DMS53 (cell line): ENCODE measurements around the gene NLGN2.
A peak's percentile ranks its signal among the peaks of the same experiment; 100 is the strongest.

Source experiments
- DNase-seq: peaks from one replicate; lab custom pipeline; 2025; lab: John Stamatoyannopoulos, UW

NLGN2 gene

GRCh38 chr17:7414837-7415236, 7.2 kb downstream of the NLGN2 start:
- no peak for DNase-seq

DNA sequence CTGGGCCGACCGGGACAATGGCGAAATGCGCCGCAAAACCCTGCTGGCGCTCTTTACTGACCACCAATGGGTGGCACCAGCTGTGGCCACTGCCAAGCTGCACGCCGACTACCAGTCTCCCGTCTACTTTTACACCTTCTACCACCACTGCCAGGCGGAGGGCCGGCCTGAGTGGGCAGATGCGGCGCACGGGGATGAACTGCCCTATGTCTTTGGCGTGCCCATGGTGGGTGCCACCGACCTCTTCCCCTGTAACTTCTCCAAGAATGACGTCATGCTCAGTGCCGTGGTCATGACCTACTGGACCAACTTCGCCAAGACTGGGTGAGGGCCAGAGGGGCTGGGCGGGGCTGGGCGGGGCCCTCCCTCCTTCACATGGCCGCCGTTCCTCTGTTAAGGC, 8.1 kb downstream of the NLGN2 start:
- no peak for DNase-seq

DNA sequence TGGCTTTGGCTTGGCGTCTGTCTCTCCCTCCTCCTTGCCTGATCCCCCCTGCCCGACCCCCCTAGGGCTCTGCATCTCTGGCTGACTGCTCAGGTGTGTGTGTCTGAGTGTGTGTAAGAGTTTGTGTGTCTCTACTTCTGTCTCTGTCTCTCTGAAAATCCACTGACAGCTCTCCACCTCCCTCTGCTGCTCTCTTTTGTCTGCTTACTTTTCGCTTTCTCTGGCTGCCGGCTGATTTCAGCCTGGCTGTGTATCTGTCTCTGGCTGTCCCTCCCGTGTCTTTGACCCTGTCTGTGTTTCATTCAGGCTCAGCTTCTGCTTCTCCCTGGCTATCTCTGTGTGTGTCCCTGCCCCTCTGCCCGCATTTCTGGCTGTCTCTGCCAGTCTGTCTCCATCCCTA, 8.7 kb downstream of the NLGN2 start:
- DNase-seq = no peak

DNA sequence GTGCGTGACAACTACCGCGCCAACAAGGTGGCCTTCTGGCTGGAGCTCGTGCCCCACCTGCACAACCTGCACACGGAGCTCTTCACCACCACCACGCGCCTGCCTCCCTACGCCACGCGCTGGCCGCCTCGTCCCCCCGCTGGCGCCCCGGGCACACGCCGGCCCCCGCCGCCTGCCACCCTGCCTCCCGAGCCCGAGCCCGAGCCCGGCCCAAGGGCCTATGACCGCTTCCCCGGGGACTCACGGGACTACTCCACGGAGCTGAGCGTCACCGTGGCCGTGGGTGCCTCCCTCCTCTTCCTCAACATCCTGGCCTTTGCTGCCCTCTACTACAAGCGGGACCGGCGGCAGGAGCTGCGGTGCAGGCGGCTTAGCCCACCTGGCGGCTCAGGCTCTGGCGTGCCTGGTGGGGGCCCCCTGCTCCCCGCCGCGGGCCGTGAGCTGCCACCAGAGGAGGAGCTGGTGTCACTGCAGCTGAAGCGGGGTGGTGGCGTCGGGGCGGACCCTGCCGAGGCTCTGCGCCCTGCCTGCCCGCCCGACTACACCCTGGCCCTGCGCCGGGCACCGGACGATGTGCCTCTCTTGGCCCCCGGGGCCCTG, 9.5 kb downstream of the NLGN2 start:
- no peak for DNase-seq

GRCh38 chr17:7418472-7419152, 11.0 kb downstream of the NLGN2 start:
- DNase-seq = no peak

- no peak for DNase-seq
These were observed 12.4 kb downstream of the NLGN2 start, which contains the start of gene SPEM1 for GRCh38 chr17:7419819-7420610. Gene SPEM1 (plus strand): TSS chr17:7420324. CDS start chr17:7420385, 61 bp downstream.

GRCh38 chr17:7421186-7421585, 13.5 kb downstream of the NLGN2 start:
- no peak for DNase-seq

DNA sequence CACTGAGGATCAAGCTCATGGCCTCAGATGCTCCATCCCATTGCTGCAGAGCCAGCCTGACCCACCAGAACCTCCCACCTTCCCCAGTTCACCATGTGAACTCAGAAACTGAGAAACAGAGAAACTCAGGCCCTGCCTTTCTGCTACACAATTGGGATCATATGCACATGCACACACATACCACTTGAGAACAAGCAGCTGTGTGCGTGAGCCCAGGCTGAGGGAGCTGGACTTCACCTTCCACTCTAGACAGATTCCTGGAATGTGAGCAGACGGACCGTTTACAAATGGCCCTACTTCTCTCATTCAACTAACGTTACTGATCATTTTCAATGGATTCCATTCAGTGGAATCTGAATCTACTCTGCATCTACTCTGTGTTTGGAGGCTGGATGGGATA, 16.0 kb downstream of the NLGN2 start:
- peak; percentile 67 for DNase-seq

GRCh38 chr17:7425316-7425715, 17.7 kb downstream of the NLGN2 start, which contains the start of gene SPEM2:
Gene SPEM2 (plus strand): TSS chr17:7425616. CDS start chr17:7425689, 73 bp downstream.
- no peak for DNase-seq

- DNase-seq = no peak
These were observed 18.1 kb downstream of the NLGN2 start for GRCh38 chr17:7425756-7426155.

DNA sequence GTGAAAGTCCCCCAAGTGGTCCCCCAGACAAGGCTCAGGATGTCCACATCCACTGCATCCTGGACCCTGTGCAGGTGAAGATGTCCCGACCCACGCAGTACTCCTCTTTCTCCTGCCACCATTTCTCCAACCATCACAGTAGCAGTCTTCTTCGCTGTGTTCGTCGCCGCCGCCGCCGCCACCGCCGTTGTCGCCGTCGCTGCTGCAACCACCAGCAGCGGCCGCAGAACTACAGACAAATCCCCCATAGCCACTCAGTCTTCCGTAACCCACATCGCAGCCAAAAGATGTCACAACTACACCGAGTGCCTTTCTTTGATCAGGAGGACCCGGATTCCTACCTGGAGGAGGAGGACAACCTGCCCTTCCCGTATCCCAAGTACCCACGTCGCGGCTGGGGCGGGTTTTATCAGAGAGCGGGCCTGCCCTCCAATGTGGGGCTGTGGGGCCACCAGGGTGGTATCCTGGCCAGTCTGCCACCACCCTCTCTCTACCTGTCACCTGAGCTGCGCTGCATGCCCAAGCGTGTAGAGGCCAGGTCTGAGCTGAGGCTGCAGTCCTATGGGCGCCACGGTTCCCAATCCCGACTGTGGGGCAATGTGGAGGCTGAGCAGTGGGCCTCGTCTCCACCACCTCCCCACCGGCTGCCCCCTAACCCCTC, 18.7 kb downstream of the NLGN2 start:
- no peak for DNase-seq

DNA sequence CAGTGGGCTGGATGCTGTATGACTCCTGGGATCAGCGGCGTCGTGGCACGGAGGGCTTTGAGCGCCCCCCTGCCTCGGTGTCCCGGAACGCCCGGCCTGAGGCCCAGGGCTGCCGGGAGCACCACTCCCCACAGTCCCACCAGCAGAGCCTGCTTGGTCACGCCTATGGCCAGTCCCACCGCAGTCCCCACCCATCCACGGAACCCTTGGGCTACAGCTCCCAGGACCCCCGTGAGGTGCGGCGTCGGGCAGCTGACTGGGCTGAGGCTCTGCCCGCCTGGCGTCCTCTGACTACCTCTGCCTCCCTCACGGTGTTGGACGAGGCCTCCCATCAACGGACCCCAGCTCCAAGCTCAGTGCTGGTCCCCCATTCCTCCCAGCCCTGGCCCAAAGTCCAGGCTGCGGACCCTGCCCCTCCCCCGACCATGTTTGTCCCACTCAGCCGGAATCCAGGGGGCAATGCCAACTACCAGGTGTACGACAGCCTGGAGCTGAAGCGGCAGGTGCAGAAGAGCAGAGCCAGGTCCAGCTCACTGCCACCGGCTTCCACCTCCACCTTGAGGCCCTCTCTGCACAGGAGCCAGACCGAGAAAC, 19.3 kb downstream of the NLGN2 start:
- DNase-seq = no peak

DNA sequence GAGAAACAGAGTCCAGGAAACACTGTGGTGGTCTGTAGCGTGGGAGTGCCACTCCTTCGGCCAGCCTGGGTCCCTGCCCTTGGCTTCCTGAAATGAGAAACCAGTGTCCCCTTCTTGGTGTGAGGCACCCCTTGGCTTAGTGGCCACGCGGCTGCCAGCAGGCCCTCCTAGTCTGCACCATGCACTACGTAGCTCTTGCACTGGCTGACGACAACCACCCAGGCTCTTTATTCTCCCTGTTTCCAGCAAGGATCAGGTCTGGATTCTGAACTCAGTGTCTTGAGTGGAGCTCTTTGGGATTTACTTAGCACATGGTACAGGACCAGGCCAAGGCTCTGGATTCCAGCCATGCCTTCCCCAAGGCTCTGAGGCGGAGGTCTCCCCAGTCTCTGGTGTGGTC, 19.9 kb downstream of the NLGN2 start:
- no peak for DNase-seq

GRCh38 chr17:7428557-7428956, 20.9 kb downstream of the NLGN2 start, which contains the start of gene SPEM3:
Gene SPEM3 (plus strand): TSS chr17:7428857. CDS start chr17:7428903, 46 bp downstream.
- no peak for DNase-seq

- DNase-seq = no peak
These were observed 22.1 kb downstream of the NLGN2 start for GRCh38 chr17:7429722-7430121.

GRCh38 chr17:7431231-7431630, 23.6 kb downstream of the NLGN2 start:
- no peak for DNase-seq

- no peak for DNase-seq
These were observed 24.7 kb downstream of the NLGN2 start for GRCh38 chr17:7432296-7432695.

- DNase-seq = peak; percentile 89
These were observed 28.3 kb downstream of the NLGN2 start for GRCh38 chr17:7435676-7436555.

GRCh38 chr17:7436556-7437368, 29.1 kb downstream of the NLGN2 start:
- peak; percentile 98 for DNase-seq

DNA sequence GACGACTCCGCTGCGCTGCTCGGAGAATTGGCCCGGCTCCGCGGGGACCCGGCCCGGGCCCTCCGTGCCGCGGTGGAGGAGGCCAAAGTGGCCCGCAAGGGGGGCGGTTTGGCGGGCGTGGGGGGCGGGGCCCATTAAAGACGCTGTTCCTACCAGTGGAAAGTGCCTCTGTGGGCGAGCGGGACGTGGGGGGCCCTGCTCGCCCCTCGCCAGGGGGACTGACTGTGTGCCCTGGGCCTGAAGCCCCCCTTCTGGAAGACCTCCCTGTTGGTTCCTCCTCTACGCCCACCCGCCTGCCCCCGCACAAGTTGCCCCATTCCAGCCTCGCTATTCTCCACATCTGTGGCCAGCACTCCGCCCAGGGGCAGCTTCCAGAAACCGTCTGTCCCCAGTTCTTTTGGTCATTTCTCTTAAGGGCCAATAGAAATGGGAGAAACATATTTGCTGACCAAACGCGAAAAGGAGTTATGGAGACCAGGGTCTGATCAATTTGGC, 29.8 kb downstream of the NLGN2 start:
- peak; percentile 68 for DNase-seq
